ENCODE data around the gene SCNN1A.
"Not testable (repeated sequence)": the region's sequence is repeated elsewhere in the genome, so short reads cannot be mapped to it uniquely, and the experiment has no call there.

Gene SCNN1A

DNA sequence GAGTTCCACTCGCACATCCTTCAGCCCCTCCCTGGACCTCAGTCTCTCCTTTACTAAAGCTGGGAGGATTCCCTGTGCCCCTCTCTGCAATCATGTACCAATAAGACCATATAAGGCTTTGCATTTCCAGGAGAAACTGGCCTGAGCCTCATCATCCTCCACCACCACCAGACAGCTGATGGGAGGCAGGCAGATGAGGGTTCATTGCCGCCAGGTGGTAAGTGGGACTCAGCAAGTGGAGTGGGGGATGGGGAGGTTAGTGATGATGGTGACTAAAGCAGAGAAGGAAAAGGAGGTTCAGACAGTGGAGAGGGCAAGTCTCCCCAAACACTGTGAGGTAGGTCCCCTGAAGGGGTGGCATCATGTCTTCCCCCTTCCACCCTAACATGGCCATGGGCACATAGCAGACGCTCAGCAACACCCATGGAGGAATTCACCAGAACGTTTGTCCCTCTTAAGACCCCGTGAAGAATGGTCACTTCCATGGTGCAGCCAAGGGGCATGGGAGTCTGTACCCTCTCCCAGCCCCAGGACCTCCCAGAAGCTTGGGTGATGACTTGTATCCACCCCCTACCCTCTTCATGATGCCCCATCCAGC lies 29.0 kb downstream of the SCNN1A start:
- H3K9me3 ChIP-seq, result peaks cover 3% of the 10 kb centered on the region; the same call in 1 of the 2 replicates
- peaks cover 9% of the 10 kb centered on the region for H3K4me1 ChIP-seq
- no peak overlapping the region for H3K4me3 ChIP-seq (ENCODE audit: low read depth, low read length)
- DNase-seq, result no peak
- no peaks in the 10 kb centered on the region for H3K27me3 ChIP-seq
- no peaks in the 10 kb centered on the region for H3K36me3 ChIP-seq
- TF ChIP-seq, protein P1, sequence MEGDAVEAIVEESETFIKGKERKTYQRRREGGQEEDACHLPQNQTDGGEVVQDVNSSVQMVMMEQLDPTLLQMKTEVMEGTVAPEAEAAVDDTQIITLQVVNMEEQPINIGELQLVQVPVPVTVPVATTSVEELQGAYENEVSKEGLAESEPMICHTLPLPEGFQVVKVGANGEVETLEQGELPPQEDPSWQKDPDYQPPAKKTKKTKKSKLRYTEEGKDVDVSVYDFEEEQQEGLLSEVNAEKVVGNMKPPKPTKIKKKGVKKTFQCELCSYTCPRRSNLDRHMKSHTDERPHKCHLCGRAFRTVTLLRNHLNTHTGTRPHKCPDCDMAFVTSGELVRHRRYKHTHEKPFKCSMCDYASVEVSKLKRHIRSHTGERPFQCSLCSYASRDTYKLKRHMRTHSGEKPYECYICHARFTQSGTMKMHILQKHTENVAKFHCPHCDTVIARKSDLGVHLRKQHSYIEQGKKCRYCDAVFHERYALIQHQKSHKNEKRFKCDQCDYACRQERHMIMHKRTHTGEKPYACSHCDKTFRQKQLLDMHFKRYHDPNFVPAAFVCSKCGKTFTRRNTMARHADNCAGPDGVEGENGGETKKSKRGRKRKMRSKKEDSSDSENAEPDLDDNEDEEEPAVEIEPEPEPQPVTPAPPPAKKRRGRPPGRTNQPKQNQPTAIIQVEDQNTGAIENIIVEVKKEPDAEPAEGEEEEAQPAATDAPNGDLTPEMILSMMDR (IDR thresholded peaks at IDR 0.05; ENCODE audit: low read depth, low read length), result no peak

DNA sequence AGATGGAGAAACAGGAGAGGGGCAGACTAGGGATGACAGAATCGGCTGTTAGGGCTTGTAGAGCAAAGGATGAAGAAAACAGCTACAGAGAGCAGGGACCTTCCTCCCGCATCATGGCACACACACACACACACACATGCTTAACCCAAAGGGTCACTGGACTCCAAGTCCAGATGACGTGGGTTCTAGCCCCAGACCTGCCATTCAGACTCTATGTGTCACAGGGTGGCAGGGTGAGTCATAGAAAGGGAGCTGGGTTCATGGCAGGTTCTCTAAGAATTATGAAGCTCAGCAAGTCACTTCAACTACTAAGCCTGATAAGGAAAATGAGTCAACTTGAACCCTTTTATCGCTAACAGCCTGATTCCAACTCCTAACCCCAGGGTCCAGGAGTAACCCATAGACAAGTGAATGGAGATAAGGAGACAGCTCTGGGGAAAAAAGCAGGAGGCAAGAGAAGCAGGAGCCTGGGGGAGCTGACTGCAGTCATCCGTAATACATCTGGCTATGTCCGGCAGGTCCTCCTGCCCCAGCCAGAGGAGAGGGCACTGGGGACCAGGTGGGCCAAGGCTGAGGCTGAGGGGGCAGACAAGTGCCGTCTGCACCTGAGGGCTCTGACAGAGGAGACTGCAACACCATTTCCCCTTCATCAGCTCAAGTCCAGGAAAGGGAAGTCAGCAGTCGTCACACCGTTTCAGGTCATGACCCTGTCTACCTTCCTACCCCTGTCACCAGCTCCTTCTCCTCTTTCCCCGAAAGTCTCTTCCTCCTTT lies 29.9 kb downstream of the SCNN1A start:
- no peak for DNase-seq
- no peak overlapping the region for H3K4me3 ChIP-seq (ENCODE audit: low read depth, low read length)
- TF ChIP-seq, protein P1 (IDR thresholded peaks at IDR 0.05; ENCODE audit: low read depth, low read length), result no peak
- H3K4me1 ChIP-seq, result peaks cover 9% of the 10 kb centered on the region
- no peaks in the 10 kb centered on the region for H3K36me3 ChIP-seq
- H3K9me3 ChIP-seq, result peaks cover 3% of the 10 kb centered on the region; the same call in 1 of the 2 replicates
- no peaks in the 10 kb centered on the region for H3K27me3 ChIP-seq

DNA sequence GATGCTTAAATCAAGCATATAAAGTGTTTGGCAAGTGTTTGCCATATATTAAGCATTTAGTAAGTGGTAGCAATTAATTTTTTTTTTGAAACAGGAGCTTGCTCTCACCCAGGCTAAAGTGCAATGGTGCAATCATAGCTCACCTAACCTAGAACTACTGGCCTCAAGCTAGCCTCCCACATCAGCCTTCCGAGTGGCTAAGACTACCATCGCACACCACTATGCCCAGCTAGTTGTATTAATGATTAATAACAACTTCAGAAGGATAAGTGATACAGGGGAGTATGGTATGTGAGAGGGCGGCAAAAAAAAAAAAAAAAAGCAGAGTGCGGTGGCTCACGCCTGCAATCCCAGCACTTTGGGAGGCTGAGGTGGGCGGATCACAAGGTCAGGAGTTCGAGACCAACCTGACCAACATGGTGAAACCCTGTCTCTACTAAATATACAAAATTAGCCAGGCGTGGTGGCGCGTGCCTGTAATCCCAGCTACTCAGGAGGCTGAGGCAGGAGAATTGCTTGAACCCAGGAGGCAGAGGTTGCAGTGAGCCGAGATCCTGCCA lies 31.2 kb downstream of the SCNN1A start:
- not testable (repeated sequence) for H3K27me3 ChIP-seq

DNA sequence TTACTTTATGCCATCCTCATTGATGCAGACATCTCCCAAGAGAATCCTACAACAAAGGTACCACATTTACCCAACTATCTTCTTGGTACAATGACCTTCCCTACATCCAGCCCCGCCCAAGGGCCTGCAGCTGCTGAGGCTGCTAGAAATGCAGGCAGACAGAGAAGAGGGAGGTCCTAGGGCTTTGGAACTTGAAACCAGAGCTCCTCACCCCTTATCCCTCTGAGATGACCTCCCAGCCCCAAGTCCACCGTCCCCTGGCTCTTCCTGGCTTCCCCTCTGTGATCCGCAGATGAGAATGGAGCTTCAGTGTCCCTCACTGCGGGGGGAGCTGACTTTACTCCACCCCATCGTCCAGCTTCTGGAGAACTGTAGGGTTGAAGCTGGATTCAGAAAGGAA lies 31.8 kb downstream of the SCNN1A start:
- TF ChIP-seq, protein P1 (IDR thresholded peaks at IDR 0.05; ENCODE audit: low read depth, low read length), result no peak
- H3K4me1 ChIP-seq, result peaks cover 9% of the 10 kb centered on the region
- H3K27me3 ChIP-seq, result no peaks in the 10 kb centered on the region
- H3K4me3 ChIP-seq (ENCODE audit: low read depth, low read length), result no peak overlapping the region
- H3K36me3 ChIP-seq, result no peaks in the 10 kb centered on the region
- no peak for DNase-seq
- H3K9me3 ChIP-seq, result peaks cover 3% of the 10 kb centered on the region; the same call in 1 of the 2 replicates

More for the DNA sequence above, 31.2 kb downstream of the SCNN1A start:
- DNase-seq; H3K36me3 ChIP-seq; H3K4me1 ChIP-seq; H3K9me3 ChIP-seq; H3K4me3 ChIP-seq (ENCODE audit: low read depth, low read length): not testable (repeated sequence)

DNA sequence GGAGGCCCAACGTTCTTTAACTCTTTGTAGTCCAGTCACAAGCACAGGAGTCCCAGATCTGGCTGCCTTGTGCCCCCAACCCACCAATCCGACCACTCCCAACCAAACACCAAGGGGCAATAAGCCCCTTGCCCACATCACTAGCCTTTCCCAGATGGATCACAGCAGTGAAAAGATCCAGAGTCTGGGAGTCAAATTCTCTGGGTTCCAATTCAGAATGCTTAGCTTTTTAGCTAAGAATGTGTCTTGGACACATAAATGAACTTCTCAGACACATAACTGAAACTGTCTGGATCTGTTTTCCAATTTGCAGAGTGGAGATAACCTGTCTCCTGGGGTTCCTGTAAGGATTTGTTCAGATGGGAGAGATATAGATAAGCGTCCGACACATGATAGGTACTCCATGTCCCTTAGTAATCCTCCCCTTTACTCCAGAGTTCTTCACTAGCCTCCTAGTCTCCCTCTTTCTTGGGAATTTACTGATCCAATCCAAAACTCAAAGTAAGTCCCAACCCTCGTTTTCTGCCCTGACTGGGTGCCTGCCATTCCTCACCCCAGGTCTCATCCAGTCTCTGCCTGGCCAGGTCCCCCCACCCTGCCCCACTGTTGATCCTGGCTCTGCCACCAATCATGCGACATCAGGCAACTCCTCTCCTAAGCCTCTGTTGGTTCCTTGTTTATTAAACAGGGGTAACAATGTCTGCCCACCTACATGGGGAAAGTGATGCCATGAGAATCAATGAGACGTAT lies 33.0 kb downstream of the SCNN1A start:
- Histone ChIP-seq H3K9me3 (peaks cover 3% of the 10 kb centered on the region; the same call in 1 of the 2 replicates), H3K4me3 (ENCODE audit: low read depth, low read length) (no peak overlapping the region), H3K4me1 (peaks cover 14% of the 10 kb centered on the region)

More for the DNA sequence above, 33.0 kb downstream of the SCNN1A start:
- no peaks in the 10 kb centered on the region for H3K36me3 ChIP-seq
- TF ChIP-seq, protein P1 (IDR thresholded peaks at IDR 0.05; ENCODE audit: low read depth, low read length), result no peak
- H3K27me3 ChIP-seq, result no peaks in the 10 kb centered on the region
- no peak for DNase-seq
